Panc1 (cell line): Measurements from ENCODE around the gene FBXO17. TPM values are rescaled to one million over a fixed set of nuclear protein-coding genes. Genes with fewer than 3 reads are reported as not detected.

Source experiments
- ATAC-seq: fragments of 200-7000 bp; cut with Tn5 transposase; 2 replicates; pipeline ENCODE4 v1.9.1; 2020; ENCODE audit warnings: mild to moderate bottlenecking, moderate library complexity
- BruUV-seq: library from RNA; stranded (reverse); fragments of 400-500 nt; replicated peaks from 2 replicates; lab custom pipeline; 2021; lab: Mats Ljungman, UMichigan
- CTCF ChIA-PET: fragments of 300-600 bp; sonication (Branson Sonifier 250); formaldehyde crosslinking; loops from one replicate; lab custom pipeline; 2022; ENCODE audit warnings: antibody characterized with exemption; lab: Charles Lee
- POLR2A ChIA-PET: fragments of 300-600 bp; sonication (Branson Sonifier 250); formaldehyde crosslinking; loops from one replicate; lab custom pipeline; 2022; ENCODE audit warnings: antibody characterized with exemption; lab: Charles Lee
- DNase-seq: peaks from one replicate; pipeline ENCODE4 v3.0.0-alpha.2; 2010; ENCODE audit warnings: low read depth, low spot score
- H3K27ac ChIP-seq: 2 replicates; pipeline ENCODE4 v1.5.1; 2011; ENCODE audit warnings: mild to moderate bottlenecking, low read length, inconsistent platforms
- H3K27me3 ChIP-seq: fragments of 200-500 bp; sonication (Bioruptor generic); 2 replicates; pipeline ENCODE4 v1.6.0; 2014; ENCODE audit warnings: low read length, inconsistent platforms; ENCODE audit not compliant: control insufficient read depth, insufficient read depth
- H3K36me3 ChIP-seq: fragments of 200-500 bp; sonication (Bioruptor generic); 2 replicates; pipeline ENCODE4 v1.5.1; 2014; ENCODE audit warnings: inconsistent platforms, mild to moderate bottlenecking, low read length, moderate library complexity; ENCODE audit not compliant: control insufficient read depth, insufficient read depth
- H3K4me1 ChIP-seq: 2 replicates; pipeline ENCODE4 v1.5.1; 2011; ENCODE audit warnings: inconsistent platforms, mild to moderate bottlenecking, low read length, moderate library complexity; ENCODE audit not compliant: control insufficient read depth, insufficient read depth
- H3K4me3 ChIP-seq, 2 experiments: 2 replicates each; pipeline ENCODE4 v1.5.1; 2011 to 2012; ENCODE audit warnings: low read depth in 2 of 2, low read length in 2 of 2, mild to moderate bottlenecking in 2 of 2, inconsistent platforms in 1 of 2, moderate library complexity in 1 of 2
- H3K9me3 ChIP-seq: fragments of 200-500 bp; sonication (Bioruptor generic); 2 replicates; pipeline ENCODE4 v1.5.1; 2014; ENCODE audit warnings: low read depth, mild to moderate bottlenecking, inconsistent platforms, low read length, moderate library complexity; ENCODE audit not compliant: control insufficient read depth, insufficient read depth
- CTCF ChIP-seq: fragments of 450-650 bp; IDR thresholded peaks from 2 replicates; pipeline ENCODE4 v1.5.1; 2017; ENCODE audit warnings: mild to moderate bottlenecking
- POLR2AphosphoS5 ChIP-seq: IDR thresholded peaks from 2 replicates; pipeline ENCODE4 v1.6.1; 2012; ENCODE audit warnings: mild to moderate bottlenecking, low read depth, low read length, moderate library complexity
- SIN3A ChIP-seq: IDR thresholded peaks from 2 replicates; pipeline ENCODE4 v1.6.1; 2012; ENCODE audit warnings: low read depth, mild to moderate bottlenecking, low read length, moderate library complexity, borderline replicate concordance; ENCODE audit not compliant: insufficient read depth
- TCF7L2 ChIP-seq: IDR thresholded peaks from 2 replicates; pipeline ENCODE4 v1.6.1; 2011; ENCODE audit warnings: mild to moderate bottlenecking, low read depth, low read length, inconsistent platforms
- in situ Hi-C: cut with HindIII; loops from 2 replicates; pipeline ENCODE4 v1.10.0; 2016; ENCODE audit warnings: low sequenced_read_pairs, low pct_unique_long_range_greater_than_20kb
- intact Hi-C: fragments of 100-400 bp; cut with micrococcal nuclease; formaldehyde crosslinking; loops from one replicate; pipeline ENCODE4 v1.10.0; 2022; ENCODE audit not compliant: unreplicated experiment
- total RNA-seq: library from RNA; stranded (reverse); gene quantifications from one replicate; pipeline ENCODE4 v1.2.1, GENCODE V29; 2021; ENCODE audit not compliant: unreplicated experiment
- TF ChIP-seq, protein P1 (sequence below), 2 experiments: IDR thresholded peaks; 2 replicates each; pipeline ENCODE4 v1.6.1; 2011 to 2012; ENCODE audit warnings: low read depth in 2 of 2, control low read depth in 1 of 2, low read length in 1 of 2, mild to moderate bottlenecking in 1 of 2, moderate library complexity in 1 of 2; ENCODE audit not compliant: insufficient read depth in 1 of 2

The FBXO17 gene
- total RNA-seq, 1 experiment from 2014 or later = 411 TPM

- POLR2A ChIA-PET = no interaction called here
- BruUV-seq = no TSS peak
- CTCF ChIA-PET = interaction anchor here (0.6 to 1.9 kb wide), 3 partner anchors 10 to 26 kb away, joined by 3 to 8 read pairs (median 5); no protein-coding TSS in a partner anchor
Measured at GRCh38 chr19:38985262-38985661, 9.7 kb upstream of the FBXO17 start.

DNA sequence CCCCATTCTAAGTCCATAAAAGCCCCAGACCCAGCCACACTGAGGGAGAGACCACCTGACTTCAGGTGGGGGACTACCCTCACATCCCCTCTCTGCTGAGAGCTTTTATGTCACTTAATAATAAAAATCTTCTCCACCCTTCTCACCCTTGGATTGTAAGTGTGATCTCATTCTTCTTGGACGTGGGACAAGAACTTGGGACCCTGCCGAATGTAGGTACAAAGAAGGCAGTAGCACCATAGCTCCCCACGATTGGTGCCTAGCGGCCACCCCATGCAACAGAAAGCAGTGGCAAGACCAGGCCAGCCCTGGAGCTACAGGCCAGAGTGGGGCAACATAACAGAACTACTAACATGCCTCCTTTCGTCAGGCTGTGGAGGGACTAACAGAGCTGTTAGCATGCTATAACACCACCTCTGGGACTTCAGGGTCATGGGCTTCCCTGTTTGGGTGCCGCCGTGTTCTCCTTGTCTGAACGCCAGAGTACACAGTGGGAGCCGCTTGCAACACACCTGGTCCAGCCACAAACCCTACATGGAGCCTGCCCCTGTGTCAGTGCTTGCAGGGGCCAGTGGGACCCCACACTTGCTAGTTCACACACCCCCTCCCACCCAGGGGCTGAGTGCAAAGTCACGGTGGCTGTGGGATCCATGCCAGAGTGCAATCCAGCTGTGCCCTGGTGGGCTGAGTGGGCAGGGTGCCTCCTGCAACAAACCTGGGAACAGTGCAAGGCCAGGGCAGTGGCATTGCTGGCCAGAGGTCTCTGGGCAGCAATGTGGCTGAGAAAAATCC is 5.2 kb upstream of the FBXO17 start:
- H3K9me3 ChIP-seq = peaks cover 9% of the 10 kb centered on the region; the same call in 1 of the 2 replicates
- H3K4me3 ChIP-seq = no peak overlapping the region
- ATAC-seq (no peak), DNase-seq (no peak)
- no peak overlapping the region for H3K27ac ChIP-seq
- ChIA-PET CTCF (no interaction called here), POLR2A (interaction anchor here (0.6 to 0.7 kb wide), 3 partner anchors 97 to 414 kb away, joined by 4 to 9 read pairs (median 6); no protein-coding TSS in a partner anchor)
- H3K27me3 ChIP-seq = no peaks in the 10 kb centered on the region
- no peak for TF ChIP-seq TCF7L2
- no peak for TF ChIP-seq POLR2AphosphoS5
- TF ChIP-seq, protein P1, sequence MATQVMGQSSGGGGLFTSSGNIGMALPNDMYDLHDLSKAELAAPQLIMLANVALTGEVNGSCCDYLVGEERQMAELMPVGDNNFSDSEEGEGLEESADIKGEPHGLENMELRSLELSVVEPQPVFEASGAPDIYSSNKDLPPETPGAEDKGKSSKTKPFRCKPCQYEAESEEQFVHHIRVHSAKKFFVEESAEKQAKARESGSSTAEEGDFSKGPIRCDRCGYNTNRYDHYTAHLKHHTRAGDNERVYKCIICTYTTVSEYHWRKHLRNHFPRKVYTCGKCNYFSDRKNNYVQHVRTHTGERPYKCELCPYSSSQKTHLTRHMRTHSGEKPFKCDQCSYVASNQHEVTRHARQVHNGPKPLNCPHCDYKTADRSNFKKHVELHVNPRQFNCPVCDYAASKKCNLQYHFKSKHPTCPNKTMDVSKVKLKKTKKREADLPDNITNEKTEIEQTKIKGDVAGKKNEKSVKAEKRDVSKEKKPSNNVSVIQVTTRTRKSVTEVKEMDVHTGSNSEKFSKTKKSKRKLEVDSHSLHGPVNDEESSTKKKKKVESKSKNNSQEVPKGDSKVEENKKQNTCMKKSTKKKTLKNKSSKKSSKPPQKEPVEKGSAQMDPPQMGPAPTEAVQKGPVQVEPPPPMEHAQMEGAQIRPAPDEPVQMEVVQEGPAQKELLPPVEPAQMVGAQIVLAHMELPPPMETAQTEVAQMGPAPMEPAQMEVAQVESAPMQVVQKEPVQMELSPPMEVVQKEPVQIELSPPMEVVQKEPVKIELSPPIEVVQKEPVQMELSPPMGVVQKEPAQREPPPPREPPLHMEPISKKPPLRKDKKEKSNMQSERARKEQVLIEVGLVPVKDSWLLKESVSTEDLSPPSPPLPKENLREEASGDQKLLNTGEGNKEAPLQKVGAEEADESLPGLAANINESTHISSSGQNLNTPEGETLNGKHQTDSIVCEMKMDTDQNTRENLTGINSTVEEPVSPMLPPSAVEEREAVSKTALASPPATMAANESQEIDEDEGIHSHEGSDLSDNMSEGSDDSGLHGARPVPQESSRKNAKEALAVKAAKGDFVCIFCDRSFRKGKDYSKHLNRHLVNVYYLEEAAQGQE (IDR thresholded peaks at IDR 0.05; ENCODE audit: insufficient read depth in 1 of 2, low read depth in 2 of 2, low read length in 1 of 2) = no peak
- no peak for TF ChIP-seq CTCF
- no peak for TF ChIP-seq SIN3A
- in situ Hi-C loops = loop anchor here (5.0 to 25.0 kb wide), 2 partner anchors 802 to 957 kb away; partner anchors contain the start of gene FCGBP
- intact Hi-C loops = no loop called here
- no TSS peak for BruUV-seq
- H3K4me1 ChIP-seq = peaks cover 27% of the 10 kb centered on the region
- H3K36me3 ChIP-seq = no peaks in the 10 kb centered on the region

More at GRCh38 chr19:38985262-38985661, 9.7 kb upstream of the FBXO17 start:
- Histone ChIP-seq H3K9me3 (peaks cover 6% of the 10 kb centered on the region; the same call in 1 of the 2 replicates), H3K4me1 (peaks cover 8% of the 10 kb centered on the region), H3K27ac (no peak overlapping the region), H3K27me3 (no peaks in the 10 kb centered on the region), H3K4me3 (no peak overlapping the region), H3K36me3 (no peaks in the 10 kb centered on the region)
- no peak for DNase-seq
- no peak for ATAC-seq
- intact Hi-C loops (no loop called here), in situ Hi-C loops (loop anchor here (25.0 kb wide), 1 partner anchor 952 kb away; the partner anchor contains the start of gene FCGBP)
- TF ChIP-seq TCF7L2 (no peak), POLR2AphosphoS5 (no peak), SIN3A (no peak), CTCF (no peak)
- TF ChIP-seq, protein P1 (IDR thresholded peaks at IDR 0.05; ENCODE audit: insufficient read depth in 1 of 2, low read depth in 2 of 2, low read length in 1 of 2) = no peak
